Measurements from ENCODE around the gene GRIN2B. TPM values are rescaled to one million over a fixed set of nuclear protein-coding genes. Genes with fewer than 3 reads are reported as not detected.

The GRIN2B gene
- total and polyA plus RNA-seq, 2 experiments from 2014 or later, result not detected

- H3K4me2 ChIP-seq (ENCODE audit: unreplicated experiment), result no peak overlapping the region
- no peaks in the 10 kb centered on the region for H3F3A ChIP-seq (ENCODE audit: insufficient read depth)
- H2AFZ ChIP-seq, result no peak overlapping the region
- no peaks in the 10 kb centered on the region; the same call in 1 of the 2 replicates for H3K27me3 ChIP-seq (replicated peaks; ENCODE audit: insufficient read depth)
- H3K79me2 ChIP-seq (ENCODE audit: insufficient read depth), result no peaks in the 10 kb centered on the region
- no peaks in the 10 kb centered on the region for H4K20me1 ChIP-seq (ENCODE audit: insufficient read depth)
- no peak for DNase-seq
- in situ Hi-C loops (cut with MboI), result no loop called here
- no peak overlapping the region for H3K4me3 ChIP-seq
- no peaks in the 10 kb centered on the region for H3K9me3 ChIP-seq (ENCODE audit: low read depth)
- H3K36me3 ChIP-seq (ENCODE audit: low read depth), result no peaks in the 10 kb centered on the region
- no peaks in the 10 kb centered on the region for H3K4me1 ChIP-seq (ENCODE audit: insufficient read depth)
- TF ChIP-seq EZH2 (IDR thresholded peaks at IDR 0.05; ENCODE audit: insufficient read depth, poor library complexity, severe bottlenecking) (no peak), EZH2phosphoT487 (IDR thresholded peaks at IDR 0.05; ENCODE audit: insufficient read depth, low read depth) (no peak)
- 26 to 34% methylated on average over 5 of the region's 5 CpGs for WGBS, 2 experiments (ENCODE audit: low coverage in 1 of 2, low lambda C conversion rate in 2 of 2, missing lambda C conversion rate in 2 of 2)
- H3K9me2 ChIP-seq (ENCODE audit: insufficient read depth), result no peaks in the 10 kb centered on the region
- H3K9ac ChIP-seq, result no peak overlapping the region
- no peak overlapping the region for H3K27ac ChIP-seq
These were observed 16.7 kb downstream of the GRIN2B start for GRCh38 chr12:13964666-13965065.

DNA sequence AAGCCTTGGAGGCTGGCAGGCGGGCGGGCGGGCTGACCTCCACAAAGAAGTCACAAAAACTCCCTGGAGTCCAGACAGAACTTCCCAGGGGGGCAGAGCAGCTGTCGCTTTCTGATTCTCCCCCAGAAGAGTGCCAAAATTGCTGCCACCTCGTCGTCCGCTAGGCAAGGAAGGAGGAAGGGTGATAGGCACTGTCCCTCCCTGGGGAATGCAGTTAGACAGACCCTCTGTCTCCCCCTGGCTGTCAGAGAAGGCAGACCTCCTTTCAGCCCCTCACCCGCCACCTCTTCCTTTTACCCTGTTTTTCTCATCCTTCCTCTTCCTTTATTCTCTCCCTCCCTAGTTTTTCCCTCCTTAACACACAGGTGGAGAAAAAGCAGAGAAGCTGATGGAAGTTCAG lies 18.7 kb downstream of the GRIN2B start:
- H4K20me1 ChIP-seq (ENCODE audit: insufficient read depth), result no peaks in the 10 kb centered on the region
- DNase-seq, result peak; percentile 18
- no peaks in the 10 kb centered on the region for H3K9me2 ChIP-seq (ENCODE audit: insufficient read depth)
- no peaks in the 10 kb centered on the region for H3K36me3 ChIP-seq (ENCODE audit: low read depth)
- no peaks in the 10 kb centered on the region; the same call in 1 of the 2 replicates for H3K27me3 ChIP-seq (replicated peaks; ENCODE audit: insufficient read depth)
- H3K4me3 ChIP-seq, result no peak overlapping the region
- no peak overlapping the region for H3K4me2 ChIP-seq (ENCODE audit: unreplicated experiment)
- no peaks in the 10 kb centered on the region for H3K9me3 ChIP-seq (ENCODE audit: low read depth)
- H2AFZ ChIP-seq, result no peak overlapping the region
- H3K9ac ChIP-seq, result no peak overlapping the region
- H3K4me1 ChIP-seq (ENCODE audit: insufficient read depth), result no peaks in the 10 kb centered on the region
- no peak for TF ChIP-seq EZH2phosphoT487 (IDR thresholded peaks at IDR 0.05; ENCODE audit: insufficient read depth, low read depth)
- no peak for TF ChIP-seq EZH2 (IDR thresholded peaks at IDR 0.05; ENCODE audit: insufficient read depth, poor library complexity, severe bottlenecking)
- no peaks in the 10 kb centered on the region for H3K79me2 ChIP-seq (ENCODE audit: insufficient read depth)
- H3F3A ChIP-seq (ENCODE audit: insufficient read depth), result no peaks in the 10 kb centered on the region
- in situ Hi-C loops (cut with MboI), result no loop called here
- 49 to 50% methylated on average over 8 of the region's 8 CpGs for WGBS, 2 experiments (ENCODE audit: low coverage in 1 of 2, low lambda C conversion rate in 2 of 2, missing lambda C conversion rate in 2 of 2)
- H3K27ac ChIP-seq, result no peak overlapping the region

DNA sequence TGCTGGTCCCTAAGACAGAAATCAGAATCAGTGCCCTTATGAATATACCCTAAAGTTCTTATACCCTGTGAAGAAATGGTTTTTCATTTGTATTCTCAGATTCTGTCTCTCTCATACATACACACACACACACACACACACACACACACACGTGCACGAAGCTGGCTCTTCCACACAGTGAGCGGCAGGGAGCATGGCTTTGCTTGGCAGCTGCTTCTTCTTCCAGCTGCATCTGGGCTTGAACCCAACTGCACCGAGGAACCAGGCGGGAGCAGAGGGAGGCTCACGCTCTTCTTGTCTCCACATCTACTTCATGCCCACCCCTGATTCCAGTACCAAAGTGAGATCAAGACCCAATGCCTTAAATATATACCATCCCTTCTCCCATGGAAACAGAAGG lies 19.4 kb downstream of the GRIN2B start:
- WGBS, 2 experiments (ENCODE audit: low coverage in 1 of 2, low lambda C conversion rate in 2 of 2, missing lambda C conversion rate in 2 of 2), result 1 to 4% methylated on average over 6 of the region's 6 CpGs

DNA sequence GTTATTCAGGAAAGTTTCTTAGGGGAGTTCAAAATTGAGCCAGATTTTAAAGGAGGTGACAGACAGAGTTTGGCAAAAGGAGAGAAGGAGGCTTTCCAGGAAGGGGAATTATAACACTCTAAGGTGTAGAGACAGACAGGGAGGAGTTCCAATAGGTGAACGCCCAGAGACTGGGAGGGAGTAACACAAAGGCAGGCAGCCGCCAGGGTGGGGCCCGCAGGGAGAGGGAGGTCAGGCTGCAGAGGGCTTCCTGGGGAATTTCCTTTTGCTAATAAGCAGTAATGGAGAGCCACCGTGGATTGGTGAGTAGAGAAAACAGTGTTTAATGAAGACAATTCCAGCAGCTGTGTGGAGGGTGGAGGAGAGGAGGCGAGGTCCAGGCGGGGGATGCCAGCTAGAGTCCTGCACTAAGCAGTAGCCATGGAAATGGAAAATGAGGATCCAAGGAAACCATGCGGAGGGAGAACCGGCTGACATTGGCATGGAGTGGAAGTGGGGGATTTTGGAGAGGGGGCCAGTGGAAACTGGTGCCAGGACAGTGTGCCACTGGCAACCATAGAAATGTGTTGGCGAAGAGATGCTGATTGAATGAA lies 22.2 kb downstream of the GRIN2B start:
- WGBS, 2 experiments (ENCODE audit: low coverage in 1 of 2, low lambda C conversion rate in 2 of 2, missing lambda C conversion rate in 2 of 2), result 38 to 48% methylated on average over 9 of the region's 9 CpGs
- in situ Hi-C loops (cut with MboI), result no loop called here
- H3K27me3 ChIP-seq (replicated peaks; ENCODE audit: insufficient read depth), result no peaks in the 10 kb centered on the region; the same call in 1 of the 2 replicates
- no peaks in the 10 kb centered on the region for H3K9me3 ChIP-seq (ENCODE audit: low read depth)
- no peaks in the 10 kb centered on the region for H3K79me2 ChIP-seq (ENCODE audit: insufficient read depth)
- H3K9ac ChIP-seq, result no peak overlapping the region
- H3K9me2 ChIP-seq (ENCODE audit: insufficient read depth), result no peaks in the 10 kb centered on the region
- H2AFZ ChIP-seq, result no peak overlapping the region
- H3K27ac ChIP-seq, result no peak overlapping the region
- no peaks in the 10 kb centered on the region for H4K20me1 ChIP-seq (ENCODE audit: insufficient read depth)
- no peak for TF ChIP-seq EZH2 (IDR thresholded peaks at IDR 0.05; ENCODE audit: insufficient read depth, poor library complexity, severe bottlenecking)
- no peak for TF ChIP-seq EZH2phosphoT487 (IDR thresholded peaks at IDR 0.05; ENCODE audit: insufficient read depth, low read depth)
- no peaks in the 10 kb centered on the region for H3F3A ChIP-seq (ENCODE audit: insufficient read depth)
- H3K4me2 ChIP-seq (ENCODE audit: unreplicated experiment), result no peak overlapping the region
- no peak for DNase-seq
- no peaks in the 10 kb centered on the region for H3K36me3 ChIP-seq (ENCODE audit: low read depth)
- no peak overlapping the region for H3K4me3 ChIP-seq
- H3K4me1 ChIP-seq (ENCODE audit: insufficient read depth), result no peaks in the 10 kb centered on the region

More for the DNA sequence above, 19.4 kb downstream of the GRIN2B start:
- Histone ChIP-seq H3F3A (ENCODE audit: insufficient read depth) (no peaks in the 10 kb centered on the region), H3K4me3 (no peak overlapping the region), H3K27me3 (replicated peaks; ENCODE audit: insufficient read depth) (no peaks in the 10 kb centered on the region; the same call in 1 of the 2 replicates), H3K4me2 (ENCODE audit: unreplicated experiment) (no peak overlapping the region), H3K9me3 (ENCODE audit: low read depth) (no peaks in the 10 kb centered on the region), H3K79me2 (ENCODE audit: insufficient read depth) (no peaks in the 10 kb centered on the region), H2AFZ (no peak overlapping the region), H4K20me1 (ENCODE audit: insufficient read depth) (no peaks in the 10 kb centered on the region), H3K27ac (no peak overlapping the region), H3K9me2 (ENCODE audit: insufficient read depth) (no peaks in the 10 kb centered on the region), H3K9ac (no peak overlapping the region), H3K36me3 (ENCODE audit: low read depth) (no peaks in the 10 kb centered on the region), H3K4me1 (ENCODE audit: insufficient read depth) (no peaks in the 10 kb centered on the region)
- TF ChIP-seq EZH2phosphoT487 (IDR thresholded peaks at IDR 0.05; ENCODE audit: insufficient read depth, low read depth) (no peak), EZH2 (IDR thresholded peaks at IDR 0.05; ENCODE audit: insufficient read depth, poor library complexity, severe bottlenecking) (no peak)
- DNase-seq, result no peak
- in situ Hi-C loops (cut with MboI), result no loop called here
